Activated T-cell treated with anti-CD3 and anti-CD28 coated beads for 24 hours (primary cell): ENCODE results near the gene USF1.
"Not testable (repeated sequence)": the region's sequence is repeated elsewhere in the genome, so short reads cannot be mapped to it uniquely, and the experiment has no call there.

Experiments
- DNase-seq: peaks from one replicate; pipeline ENCODE4 v3.0.0-alpha.2; 2020; ENCODE audit warnings: low read depth

Gene USF1

DNA sequence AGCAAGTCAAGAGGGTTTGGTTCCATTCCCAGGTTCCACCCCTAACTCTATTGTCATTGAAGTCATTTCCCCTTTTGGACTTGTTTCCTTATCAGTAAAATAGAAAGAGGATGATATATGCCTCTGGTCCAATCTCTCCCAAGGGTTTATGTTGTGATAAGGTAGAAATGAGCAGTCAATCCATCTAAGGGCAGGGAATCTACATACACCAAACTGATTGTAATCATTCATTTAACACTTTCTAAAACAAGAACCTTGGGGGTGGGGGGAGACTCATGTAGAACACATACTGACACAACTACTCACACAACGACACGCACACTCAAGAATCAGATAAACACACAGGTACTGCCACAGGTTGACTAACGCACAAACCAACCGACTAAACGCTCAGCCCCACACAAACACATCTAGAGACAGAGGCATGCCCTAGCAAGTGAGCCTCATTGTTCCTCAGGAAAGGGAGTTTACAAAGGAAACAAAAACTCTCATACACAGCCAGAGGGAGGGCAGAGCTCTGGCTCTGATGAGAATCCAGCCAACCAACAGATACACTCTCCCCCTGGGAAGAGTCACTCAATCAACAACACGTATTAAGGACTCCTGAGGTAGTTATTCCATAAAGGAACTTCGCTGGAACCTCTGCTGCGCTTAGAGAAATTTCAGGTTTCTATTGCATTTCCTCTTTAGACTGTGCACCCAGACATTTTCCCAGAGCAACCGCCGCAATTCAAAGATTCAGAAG, 25.9 kb downstream of the USF1 start:
- DNase-seq = no peak

DNA sequence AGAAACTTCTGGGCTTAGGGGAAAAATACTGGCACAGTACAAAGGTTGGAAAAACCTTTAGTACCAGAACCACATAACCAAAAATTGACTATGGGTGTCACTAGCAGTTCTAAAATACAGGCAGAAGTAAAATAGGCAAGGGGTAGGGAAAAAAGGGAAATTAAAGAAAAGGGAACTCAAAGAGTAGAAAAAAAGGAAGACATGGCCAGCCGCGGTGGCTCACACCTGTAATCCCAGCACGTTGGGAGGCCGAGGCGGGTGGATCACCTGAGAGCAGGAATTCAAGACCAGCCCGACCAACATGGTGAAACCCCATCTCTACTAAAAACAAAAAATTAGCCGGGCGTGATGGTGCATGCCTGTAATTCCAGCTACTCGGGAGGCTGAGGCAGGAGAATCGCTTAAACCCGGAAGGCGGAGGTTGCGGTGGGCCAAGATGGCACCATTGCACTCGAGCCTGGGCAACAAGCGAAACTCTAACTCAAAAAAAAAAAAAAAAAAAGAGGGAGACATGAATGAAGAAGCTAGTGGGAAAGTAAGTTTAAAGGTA, 26.6 kb downstream of the USF1 start:
- not testable (repeated sequence) for DNase-seq

DNA sequence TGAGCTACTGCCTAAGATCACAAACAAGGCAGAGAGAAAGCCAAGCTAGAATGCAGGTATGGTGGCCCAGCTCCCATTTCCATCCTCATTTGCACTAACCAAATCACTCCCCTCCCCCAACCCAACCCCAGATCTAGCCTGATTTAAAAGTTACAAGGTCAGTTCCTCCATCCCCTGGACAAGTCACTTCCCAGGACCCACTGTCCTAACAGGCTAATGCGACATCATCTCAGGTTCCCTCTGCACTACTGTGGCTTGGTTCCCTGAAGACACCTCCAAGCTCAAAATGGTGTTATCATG, 27.2 kb downstream of the USF1 start:
- no peak for DNase-seq

DNA sequence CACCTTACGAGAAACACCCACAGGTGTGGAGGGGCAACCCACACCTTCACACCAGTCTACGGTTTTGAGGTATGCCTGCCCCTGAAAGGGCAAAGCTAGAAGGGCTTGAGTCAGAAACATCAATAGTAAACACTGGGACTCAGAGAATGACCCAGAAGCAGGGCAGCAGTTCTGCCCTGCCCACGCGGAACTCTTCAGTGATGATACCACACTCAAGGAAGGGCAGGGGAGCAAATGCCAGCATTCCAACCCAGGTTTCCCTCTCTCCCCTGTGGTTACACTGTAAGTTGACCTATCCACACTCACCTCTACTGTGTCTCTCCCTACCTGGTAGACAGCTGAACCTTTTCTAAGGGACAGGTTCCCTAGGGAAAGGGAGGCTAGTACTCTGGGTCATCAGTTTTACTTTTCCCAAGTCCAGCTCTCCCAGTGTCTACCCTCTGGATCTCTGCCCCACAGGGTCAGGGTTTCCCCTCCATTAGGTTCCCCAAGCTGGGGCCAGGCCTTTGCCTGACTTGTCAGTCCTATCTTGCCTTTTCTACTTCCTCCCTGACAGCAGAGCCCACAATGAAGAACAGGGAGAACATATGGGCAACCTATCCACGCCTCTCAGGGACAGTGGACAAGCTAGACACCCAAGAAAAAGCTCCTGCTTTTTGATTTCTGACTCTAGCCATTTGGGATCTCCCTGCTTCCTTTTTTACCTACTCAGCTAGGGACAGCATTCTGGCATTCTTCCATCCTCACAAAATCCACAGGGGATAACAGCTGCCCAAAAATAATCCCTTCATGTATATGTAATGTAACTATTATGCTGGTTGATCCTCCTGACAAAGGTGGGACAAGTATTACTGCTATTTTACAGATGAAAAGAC, 27.8 kb downstream of the USF1 start:
- no peak for DNase-seq

DNA sequence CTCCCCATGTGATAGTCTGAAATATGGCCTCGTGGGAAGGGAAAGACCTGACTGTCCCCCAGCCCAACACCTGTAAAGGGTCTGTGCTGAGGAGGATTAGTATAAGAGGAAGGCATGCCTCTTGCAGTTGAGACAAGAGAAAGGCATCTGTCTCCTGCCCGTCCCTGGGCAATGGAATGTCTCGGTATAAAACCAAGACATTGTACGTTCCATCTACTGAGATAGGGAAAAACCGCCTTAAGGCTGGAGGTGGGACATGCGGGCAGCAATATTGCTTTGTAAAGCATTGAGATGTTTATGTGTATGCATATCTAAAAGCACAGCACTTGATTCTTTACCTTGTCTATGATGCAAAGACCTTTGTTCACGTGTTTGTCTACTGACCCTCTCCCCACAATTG, 28.6 kb downstream of the USF1 start:
- DNase-seq = not testable (repeated sequence)

DNA sequence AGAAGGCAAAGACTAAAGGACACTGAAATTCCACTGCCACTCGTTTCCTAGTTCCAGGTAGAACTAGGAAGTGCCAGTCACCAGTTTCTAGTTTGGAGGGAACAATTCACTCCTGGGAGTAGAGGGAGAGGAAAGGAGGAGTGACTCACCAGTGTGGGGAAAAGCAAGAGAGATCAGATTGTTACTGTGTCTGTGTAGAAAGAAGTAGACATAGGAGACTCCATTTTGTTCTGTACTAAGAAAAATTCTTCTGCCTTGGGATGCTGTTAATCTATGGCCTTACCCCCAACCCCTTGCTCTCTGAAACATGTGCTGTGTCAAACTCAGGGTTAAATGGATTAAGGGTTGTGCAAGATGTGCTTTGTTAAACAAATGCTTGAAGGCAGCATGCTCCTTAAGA, 29.1 kb downstream of the USF1 start:
- DNase-seq = not testable (repeated sequence)

DNA sequence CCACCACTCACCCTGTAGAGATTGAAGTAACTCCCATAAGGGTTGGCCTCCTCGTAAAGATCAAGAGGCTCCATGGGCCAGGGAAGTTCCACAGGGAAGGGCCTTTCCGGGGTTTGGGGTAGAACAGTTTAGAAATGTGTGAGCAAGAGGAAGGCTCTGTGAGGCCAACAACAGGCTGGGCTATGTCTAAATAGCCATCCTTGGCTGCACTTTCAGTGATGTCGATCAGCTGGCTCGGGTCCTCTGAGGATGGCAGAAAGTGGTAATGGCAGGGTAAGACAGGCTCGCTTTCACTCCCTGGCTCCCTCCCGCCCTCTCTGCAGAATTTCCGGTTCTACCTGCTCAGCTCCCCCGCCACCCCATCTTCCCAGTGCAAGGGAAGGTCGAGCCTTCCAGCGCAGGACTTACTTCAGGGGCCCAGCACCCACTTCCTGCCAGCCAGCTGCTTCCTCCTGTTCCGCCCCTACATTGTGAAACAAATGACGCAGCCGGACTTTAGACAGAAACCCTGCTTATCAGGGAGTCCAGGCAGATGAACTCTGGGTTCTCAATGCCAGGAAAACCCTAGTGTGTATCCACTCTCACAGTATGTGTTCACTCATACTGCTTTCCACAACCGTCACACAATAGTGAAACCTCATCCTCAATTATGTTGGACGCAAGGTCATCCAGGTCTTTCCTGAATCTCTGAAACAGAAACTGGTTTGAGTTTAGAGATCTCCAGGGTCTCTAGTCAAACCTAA, 32.1 kb downstream of the USF1 start:
- peak; percentile 52 for DNase-seq

DNA sequence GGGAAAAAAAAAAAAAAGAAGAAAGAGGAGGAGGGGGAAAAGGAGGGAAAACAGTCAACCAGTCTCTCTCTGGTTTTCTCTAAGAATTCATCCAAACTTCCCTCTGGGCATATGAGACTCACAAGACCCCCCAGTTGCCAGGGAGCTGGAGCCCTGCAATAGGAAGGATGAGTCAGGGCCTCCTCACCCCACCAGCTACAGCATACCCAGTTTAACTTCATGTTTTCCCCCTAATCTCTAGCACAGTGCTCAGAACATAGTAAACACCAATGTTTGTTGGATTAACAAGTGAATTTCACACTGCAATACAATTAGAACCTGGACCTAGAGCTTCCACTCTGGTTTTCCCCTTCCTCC, 32.7 kb downstream of the USF1 start:
- DNase-seq = no peak

DNA sequence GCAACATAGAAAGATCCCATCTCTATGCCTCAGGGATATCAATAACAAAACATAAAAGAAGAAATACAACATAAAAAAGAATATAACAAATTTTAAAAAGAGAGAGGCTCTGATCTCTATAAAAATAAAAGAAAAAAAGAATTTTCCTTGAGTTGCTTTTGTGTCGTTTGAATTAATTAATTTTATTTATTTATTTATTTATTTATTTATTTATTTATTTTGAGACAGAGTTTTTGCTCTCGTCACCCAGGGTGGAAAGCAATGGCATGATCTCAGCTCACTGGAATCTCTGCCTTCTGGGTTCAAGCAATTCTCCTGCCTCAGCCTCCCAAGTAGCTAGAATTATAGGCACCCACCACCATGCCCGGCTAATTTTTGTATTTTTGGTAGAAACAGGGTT, 33.4 kb downstream of the USF1 start:
- no peak for DNase-seq

DNA sequence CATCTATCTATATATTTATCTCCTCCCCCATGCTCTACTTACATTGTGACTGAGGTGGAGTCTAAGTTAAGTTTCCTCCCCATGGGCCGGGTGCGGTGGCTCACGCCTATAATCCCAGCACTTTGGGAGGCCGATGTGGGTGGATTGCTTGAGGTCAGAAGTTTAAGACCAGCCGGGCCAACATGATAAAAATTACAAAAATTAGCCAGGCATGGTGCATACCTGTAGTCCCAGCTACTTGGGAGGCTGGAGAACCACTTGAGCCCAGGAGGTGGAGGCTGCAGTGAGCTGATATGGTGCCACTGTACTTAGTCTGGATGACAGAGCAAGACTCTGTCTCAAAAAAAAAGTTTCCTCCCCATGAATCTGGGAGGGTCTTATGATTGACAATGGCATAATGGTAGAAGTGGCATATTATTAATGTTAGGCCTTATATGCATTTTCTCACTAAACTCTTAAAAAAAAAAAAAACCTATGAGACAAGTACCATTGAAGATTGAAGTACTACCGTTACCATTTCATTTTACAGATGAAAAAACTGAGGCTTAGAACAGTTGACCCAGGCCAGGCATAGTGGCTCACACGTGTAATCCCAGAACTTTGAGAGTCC, 36.1 kb downstream of the USF1 start:
- DNase-seq = no peak

DNA sequence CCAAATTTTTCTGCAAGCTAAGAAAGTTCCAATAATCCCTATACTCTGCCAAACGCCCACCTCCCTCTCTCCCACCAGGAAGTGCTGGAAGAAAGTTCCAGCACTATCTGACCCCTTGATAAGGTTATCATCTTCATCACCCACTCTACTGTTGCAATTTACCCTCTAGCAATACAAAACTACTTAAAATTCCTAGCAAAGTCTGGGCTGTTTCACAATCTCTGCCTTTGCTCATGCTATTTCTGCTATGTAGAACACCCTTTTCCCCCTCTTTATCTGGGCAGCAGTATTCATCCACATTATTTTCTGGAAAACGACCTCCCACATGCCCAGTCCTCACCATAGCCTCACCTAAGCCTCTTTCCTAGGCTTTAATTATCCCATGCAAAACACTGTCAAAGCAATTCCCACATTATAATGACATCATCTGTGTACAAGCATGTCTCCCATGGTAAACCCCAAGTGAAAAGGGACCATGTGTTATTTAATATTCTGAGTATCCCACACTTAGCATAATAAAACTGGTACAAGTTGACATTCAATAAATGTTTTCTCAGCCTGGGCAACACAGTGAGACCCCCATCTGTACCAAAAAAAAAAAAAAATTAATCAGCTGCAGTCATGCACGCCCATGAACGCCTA, 36.8 kb downstream of the USF1 start:
- DNase-seq = no peak

DNA sequence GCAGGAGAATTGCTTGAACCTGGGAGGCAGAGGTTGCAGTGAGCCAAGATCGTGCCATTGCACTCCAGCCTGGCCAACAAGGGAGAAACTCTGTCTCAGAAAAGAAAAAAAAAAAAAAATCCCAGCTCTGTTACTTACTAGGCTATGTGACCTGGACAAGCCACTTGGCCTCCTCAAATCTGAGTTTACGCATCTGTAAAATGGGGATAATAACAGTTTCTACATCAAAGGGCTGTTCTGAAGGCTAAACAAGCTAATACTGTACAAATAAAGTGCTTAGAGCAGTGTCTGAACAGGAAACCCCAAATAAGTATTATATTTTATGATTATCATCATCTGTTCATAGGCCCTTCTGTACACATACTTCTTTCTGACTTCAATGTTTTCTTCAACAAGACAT, 38.4 kb downstream of the USF1 start:
- DNase-seq = no peak

DNA sequence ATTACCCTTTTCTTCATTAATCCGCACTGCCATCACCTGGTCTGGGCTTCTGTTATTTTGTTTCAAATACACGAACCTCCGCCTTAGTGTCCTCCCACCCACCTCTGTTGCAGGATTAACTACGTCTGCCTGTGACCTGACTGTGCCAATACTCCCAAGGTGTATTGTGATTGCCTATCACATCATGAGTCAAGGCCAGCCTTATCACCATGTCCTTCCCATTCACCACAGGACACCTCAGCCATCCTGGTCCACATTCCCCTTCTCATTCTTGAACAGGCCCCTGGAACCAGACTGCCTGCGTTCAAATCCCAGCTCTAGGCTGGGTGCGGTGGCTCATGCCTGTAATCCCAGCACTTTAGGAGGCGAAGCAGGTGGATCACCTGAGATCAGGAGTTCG, 39.2 kb downstream of the USF1 start:
- no peak for DNase-seq

DNA sequence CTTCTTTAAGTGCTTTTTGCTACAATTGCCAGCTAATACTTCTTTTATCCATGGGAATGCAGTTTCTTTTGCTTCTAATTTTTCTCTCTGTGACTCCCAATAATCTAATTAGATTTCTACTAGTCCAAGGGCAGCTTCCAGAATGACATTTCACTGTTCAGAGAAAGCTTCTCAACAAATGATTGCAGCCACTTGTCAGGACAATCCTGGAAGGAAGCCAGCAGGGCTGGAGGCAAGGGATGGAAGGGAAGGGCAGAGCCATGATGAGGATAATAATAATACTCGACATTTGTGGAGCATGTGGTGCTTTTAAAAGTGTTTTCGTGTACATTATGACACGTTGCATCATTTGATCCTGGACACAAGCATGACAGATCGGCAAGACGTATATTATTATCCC, 44.3 kb downstream of the USF1 start:
- DNase-seq = no peak

DNA sequence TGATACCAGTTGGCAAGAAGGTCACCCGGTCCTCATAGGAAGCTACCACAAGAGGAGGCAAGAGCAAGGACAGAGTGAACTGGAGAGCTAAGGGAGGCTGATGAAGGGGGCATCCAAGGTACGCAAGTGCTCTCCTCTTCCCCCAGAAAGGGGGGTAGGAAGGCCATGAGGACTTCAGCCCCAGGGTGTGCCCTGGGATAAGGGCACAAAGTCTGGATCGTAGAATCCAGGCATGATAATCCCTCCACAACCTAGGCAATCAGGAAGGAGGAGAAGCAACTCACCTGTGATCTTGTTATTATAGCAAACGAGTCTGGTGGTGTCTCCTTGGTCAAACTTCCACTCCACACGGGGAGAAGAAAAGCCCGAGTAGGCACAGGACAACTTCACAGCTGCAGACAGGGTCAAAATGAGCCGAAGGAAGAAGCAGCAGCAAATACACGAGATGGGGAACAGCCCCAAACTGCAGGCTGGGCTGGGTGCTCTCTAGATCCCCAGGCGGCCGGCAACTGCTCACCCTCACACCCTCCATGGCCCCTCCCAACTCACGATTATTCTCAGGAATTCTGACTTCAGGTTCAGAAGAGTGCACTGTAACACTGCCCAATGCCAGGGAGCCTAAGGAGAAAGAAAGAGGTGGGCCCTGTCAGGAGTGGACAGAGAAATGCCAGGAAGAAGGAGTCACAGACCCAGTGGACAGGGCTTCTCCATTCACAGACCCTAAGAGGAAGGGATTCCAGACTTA, 44.9 kb downstream of the USF1 start:
- no peak for DNase-seq

DNA sequence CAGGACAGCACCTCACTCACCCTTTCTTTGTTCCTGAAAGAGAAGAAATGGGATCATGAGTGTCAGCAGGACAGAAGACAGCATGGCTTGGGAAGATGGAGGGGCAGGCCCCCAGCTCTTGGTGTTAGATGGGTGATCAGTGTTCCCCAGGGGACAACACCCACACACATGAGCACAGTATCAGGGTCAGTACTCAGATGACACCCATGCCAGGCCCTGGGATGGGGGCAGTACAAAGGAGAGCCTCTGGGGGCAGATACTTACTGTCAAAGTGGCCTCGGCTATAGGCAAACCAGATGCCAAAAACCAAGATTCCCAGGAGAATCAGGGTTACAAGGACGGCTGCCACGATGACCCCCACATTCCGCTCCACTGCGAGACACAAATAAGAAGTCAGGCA, 46.4 kb downstream of the USF1 start:
- no peak for DNase-seq

DNA sequence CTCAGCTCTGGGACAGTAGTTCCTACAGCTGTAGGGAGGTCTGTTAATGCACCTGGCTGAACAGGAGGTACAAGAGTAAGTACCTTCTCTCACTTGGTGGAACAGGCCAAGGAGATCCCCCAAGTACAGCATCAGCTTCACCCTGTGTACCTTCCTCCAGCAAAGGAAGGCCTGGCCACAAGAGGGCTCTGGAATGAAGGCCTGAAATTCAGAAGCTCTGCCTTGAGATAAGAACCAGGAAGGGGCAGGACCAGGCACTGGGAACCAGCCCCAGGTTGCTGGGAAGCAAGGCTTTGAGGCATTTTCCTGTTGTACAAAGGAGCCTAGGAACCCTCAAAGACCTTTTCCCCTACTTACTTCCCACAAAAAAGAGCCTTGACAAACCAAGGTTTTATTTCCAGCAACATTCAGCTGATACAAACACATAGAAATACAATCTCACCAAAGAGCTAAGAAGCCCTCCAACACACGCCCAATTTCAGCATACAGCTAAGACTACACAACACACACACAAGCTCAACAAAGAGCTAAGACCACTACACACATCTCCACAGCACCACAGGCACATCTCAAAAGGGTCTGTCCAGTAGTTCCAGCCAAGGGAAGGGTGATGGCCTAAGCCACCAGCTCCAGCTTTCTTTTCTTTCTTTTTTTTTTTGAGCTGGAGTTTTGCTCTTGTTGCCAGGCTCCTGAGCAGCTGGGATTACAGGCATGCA, 48.3 kb downstream of the USF1 start:
- DNase-seq = peak; percentile 37

DNA sequence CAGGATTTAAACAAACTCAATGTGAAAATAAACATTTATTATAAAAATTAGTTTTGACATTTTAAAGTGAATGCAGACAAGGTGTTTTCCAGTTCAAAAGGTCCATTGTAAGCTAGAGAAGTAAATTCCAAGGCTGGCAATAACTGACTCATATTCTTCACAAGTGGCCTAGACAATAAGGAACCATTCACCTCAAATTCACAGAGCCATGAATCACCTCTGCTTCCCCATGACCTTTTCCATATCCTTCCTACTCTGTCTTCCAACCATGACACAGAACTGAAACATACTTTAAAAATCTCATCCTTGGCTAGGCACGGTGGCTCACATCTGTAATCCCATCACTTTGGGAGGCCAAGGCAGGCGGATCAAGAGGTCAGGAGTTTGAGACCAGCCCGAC, 49.6 kb downstream of the USF1 start:
- DNase-seq = no peak

DNA sequence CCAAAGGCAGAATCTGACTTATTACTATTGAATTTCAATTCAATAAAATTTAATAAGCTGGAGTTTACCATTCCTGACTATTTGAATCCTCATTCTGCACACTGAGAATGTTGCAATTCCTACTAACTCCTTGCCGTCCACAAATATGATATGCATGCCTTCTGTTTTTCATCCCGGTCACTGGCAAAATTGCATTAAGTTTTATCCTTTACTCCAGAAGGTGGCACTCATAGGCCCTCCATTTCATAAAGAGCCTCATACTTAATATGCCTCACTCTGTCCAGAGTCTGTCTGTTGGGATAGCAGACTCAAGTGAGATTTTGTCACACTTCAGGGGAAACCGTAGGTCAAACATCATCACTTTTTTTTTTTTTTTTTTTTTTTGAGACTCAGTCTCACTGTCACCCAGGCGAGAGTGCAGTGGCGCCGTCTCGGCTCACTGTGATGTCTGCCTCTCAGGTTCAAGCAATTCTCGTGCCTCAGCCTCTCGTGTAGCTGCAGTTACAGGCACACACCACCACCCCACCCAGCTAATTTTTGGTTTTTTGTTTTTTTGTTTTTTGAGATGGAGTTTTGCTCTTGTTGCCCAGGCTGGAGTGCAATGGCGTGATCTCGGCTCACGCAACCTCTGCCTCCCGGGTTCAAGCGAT, 52.1 kb downstream of the USF1 start:
- DNase-seq = no peak

DNA sequence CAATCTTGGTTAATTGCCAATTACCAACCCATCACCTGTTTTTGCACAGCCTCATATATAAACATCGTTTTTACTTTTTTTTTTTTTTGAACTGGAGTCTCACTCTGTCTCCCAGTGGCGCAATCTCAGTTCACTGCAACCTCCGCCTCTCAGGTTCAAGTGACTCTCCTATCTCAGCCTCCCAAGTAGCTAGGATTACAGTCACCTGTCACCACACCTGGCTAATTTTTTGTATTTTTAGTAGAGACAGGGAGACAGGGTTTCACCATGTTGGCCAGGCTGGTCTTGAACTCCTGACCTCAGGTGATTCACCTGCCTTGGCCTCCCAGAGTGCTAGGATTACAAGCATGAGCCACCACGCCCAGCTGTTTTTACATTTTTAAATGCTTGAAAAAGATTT, 53.7 kb downstream of the USF1 start:
- DNase-seq = not testable (repeated sequence)
